Measurements from ENCODE around the gene NOM1.
"Not testable (repeated sequence)": the region's sequence is repeated elsewhere in the genome, so short reads cannot be mapped to it uniquely, and the experiment has no call there.

Gene NOM1, protein sequence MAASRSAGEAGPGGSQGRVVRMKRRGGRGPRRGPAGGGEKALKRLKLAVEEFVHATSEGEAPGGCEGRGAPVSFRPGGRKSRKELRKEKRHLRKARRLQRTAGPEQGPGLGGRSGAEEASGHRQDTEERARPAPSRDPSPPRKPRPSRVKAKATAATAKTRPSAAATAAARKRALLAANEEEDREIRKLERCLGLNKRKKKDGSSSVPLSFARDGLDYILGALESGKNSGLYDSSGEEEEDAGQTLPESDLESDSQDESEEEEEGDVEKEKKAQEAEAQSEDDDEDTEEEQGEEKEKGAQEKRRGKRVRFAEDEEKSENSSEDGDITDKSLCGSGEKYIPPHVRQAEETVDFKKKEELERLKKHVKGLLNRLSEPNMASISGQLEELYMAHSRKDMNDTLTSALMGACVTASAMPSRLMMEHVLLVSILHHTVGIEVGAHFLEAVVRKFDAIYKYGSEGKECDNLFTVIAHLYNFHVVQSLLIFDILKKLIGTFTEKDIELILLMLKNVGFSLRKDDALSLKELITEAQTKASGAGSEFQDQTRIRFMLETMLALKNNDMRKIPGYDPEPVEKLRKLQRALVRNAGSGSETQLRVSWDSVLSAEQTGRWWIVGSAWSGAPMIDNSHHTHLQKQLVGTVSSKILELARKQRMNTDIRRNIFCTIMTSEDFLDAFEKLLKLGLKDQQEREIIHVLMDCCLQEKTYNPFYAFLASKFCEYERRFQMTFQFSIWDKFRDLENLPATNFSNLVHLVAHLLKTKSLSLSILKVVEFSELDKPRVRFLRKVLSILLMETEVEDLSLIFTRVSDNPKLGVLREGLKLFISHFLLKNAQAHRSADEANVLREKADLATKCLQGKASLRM
- long read RNA-seq, full-length matches to known transcripts = 6 of 29 reads
- long read RNA-seq, partial matches to known transcripts = 18 of 29 reads
- long read RNA-seq, other reads (novel, unspliced or antisense) = 5 of 29 reads

- TF ChIP-seq SPI1 (IDR thresholded peaks at IDR 0.05; ENCODE audit: borderline replicate concordance, low read depth) = no peak
- TF ChIP-seq REST (IDR thresholded peaks at IDR 0.05; ENCODE audit: insufficient replicate concordance, low read depth) = peak; percentile 75
- peak; percentile 81; the same call in 1 of the 2 replicates for TF ChIP-seq POLR2AphosphoS5 (IDR thresholded peaks at IDR 0.05; ENCODE audit: low read depth)
- peak; percentile 91 for TF ChIP-seq GABPA (IDR thresholded peaks at IDR 0.05; ENCODE audit: low read depth)
- TF ChIP-seq CTCF (IDR thresholded peaks at IDR 0.05; ENCODE audit: insufficient read depth, low read length) = peak; percentile 3
- DNase-seq (ENCODE audit: low read depth in 1 of 2, low spot score in 1 of 2) = peak; percentile 81 to 87
- peak within 1 kb of the TSS; percentile 82 for H3K27ac ChIP-seq (replicated peaks)
- H3K4me3 ChIP-seq (replicated peaks; ENCODE audit: insufficient read depth, low read length) = peak within 1 kb of the TSS; percentile 83
- H3K27me3 ChIP-seq (ENCODE audit: insufficient read depth, poor library complexity, severe bottlenecking) = peaks cover 2% of the 10 kb centered on the region
Measured at GRCh38 chr7:156949541-156950380, at the start of gene NOM1. Gene NOM1 (plus strand): TSS chr7:156949712. CDS start chr7:156949738, 26 bp downstream.

GRCh38 chr7:156900093-156900492, 49.4 kb upstream of the NOM1 start:
- H3K27ac ChIP-seq (replicated peaks); H3K27me3 ChIP-seq (ENCODE audit: insufficient read depth, poor library complexity, severe bottlenecking); H3K4me3 ChIP-seq (replicated peaks; ENCODE audit: insufficient read depth, low read length); DNase-seq (ENCODE audit: low read depth in 1 of 2, low spot score in 1 of 2): not testable (repeated sequence)

DNA sequence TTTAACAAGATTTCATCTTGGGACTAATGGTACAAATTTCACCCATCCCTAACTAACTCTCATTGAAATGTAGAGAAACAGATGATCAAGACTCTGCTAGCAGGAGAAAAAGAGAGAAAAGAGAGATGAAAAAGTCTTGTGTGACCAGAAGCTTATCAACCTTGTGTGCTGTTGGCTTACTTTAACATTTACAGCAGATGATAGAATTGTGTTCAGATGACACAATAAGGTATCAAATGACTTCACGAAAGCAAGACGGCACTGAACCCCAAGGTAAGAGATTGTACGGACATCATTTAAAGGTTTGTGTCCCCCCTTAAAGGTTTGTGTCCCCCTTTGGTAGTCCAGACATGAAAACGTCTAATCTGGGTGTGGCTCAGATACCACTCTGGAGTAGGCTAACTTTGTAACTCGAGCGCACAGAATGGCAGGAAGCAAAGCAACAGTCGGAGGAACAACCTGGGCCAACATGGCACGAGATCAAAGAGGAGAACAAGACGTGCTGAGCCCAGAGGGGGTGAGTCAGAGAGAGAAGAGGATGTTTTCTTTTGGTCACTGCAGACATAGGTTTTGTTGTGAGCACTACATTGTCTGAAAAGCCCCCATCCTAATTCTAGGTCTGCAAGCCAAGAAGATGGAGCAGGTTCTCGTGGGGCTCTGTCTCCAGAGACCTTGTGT, 46.1 kb upstream of the NOM1 start:
- Histone ChIP-seq H3K4me3 (replicated peaks; ENCODE audit: insufficient read depth, low read length) (no peak overlapping the region), H3K27ac (replicated peaks) (no peak overlapping the region)
- DNase-seq (ENCODE audit: low read depth in 1 of 2, low spot score in 1 of 2) = no peak

More for the DNA sequence above, 46.1 kb upstream of the NOM1 start:
- no peaks in the 10 kb centered on the region for H3K27me3 ChIP-seq (ENCODE audit: insufficient read depth, poor library complexity, severe bottlenecking)
- TF ChIP-seq POLR2AphosphoS5 (IDR thresholded peaks at IDR 0.05; ENCODE audit: low read depth) (no peak), CTCF (IDR thresholded peaks at IDR 0.05; ENCODE audit: insufficient read depth, low read length) (no peak), SPI1 (IDR thresholded peaks at IDR 0.05; ENCODE audit: borderline replicate concordance, low read depth) (no peak), REST (IDR thresholded peaks at IDR 0.05; ENCODE audit: insufficient replicate concordance, low read depth) (no peak), GABPA (IDR thresholded peaks at IDR 0.05; ENCODE audit: low read depth) (no peak)
